Hypothalamus (tissue), 51 donors: ENCODE results near the gene TTC28.

Experiments used
- DNase-seq, 51 donors: peaks; one replicate each; lab custom pipeline; 2025; lab: John Stamatoyannopoulos, UW

Gene TTC28

GRCh38 chr22:28044546-28045173 is 635.0 kb downstream of the TTC28 start:
- DNase-seq, result no peak

DNA sequence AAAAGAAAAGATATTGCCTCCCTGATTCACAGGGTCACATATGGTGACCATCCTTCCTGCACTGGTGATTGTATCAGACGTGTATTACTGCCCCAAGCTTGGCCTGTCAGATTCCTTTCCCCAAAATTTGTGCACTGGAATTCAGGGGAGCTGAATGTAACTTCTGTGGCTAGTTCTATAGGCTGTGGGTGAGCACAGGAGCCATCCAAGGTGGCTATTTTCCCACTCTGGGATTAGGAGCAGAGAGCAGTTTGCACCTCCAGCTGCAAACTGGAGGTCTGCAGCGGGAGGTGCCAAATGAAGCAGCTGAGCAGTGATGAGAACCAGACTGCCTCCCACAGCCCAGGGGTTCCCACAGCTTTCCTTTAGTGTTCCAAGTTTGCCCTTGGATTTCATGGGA is 636.4 kb downstream of the TTC28 start:
- no peak for DNase-seq

- peak in 24 of 51 donors; percentile 11 to 80 (median 40) for DNase-seq
Observed at GRCh38 chr22:28034760-28035401, 644.8 kb downstream of the TTC28 start.

GRCh38 chr22:28034145-28034759 is 645.4 kb downstream of the TTC28 start:
- DNase-seq, result no peak

- DNase-seq, result no peak
Observed at GRCh38 chr22:28032861-28033260, 646.8 kb downstream of the TTC28 start.

- no peak for DNase-seq
Observed at GRCh38 chr22:28031383-28031922, 648.2 kb downstream of the TTC28 start.

- DNase-seq, result no peak
Observed at GRCh38 chr22:28030473-28030872, 649.2 kb downstream of the TTC28 start.

DNA sequence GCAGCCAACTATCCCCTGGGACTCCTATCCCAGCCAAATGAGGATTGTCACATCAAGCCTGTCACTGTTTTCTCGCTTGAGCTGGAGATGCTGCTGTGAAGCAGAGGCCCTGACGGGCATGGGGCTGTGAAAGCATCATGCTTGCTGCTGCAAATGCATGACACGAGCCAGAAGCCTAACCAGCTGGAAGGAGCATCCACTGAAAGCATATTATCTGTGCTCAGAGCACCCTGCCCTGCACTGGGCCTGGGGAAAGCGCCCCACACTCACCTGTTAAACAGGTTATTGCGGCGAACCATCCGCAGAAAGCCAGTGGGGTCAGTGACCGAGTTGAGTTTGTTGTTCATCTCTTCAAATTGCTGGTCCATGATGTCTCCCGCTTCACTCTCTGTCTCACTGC is 649.7 kb downstream of the TTC28 start:
- DNase-seq, result no peak

DNA sequence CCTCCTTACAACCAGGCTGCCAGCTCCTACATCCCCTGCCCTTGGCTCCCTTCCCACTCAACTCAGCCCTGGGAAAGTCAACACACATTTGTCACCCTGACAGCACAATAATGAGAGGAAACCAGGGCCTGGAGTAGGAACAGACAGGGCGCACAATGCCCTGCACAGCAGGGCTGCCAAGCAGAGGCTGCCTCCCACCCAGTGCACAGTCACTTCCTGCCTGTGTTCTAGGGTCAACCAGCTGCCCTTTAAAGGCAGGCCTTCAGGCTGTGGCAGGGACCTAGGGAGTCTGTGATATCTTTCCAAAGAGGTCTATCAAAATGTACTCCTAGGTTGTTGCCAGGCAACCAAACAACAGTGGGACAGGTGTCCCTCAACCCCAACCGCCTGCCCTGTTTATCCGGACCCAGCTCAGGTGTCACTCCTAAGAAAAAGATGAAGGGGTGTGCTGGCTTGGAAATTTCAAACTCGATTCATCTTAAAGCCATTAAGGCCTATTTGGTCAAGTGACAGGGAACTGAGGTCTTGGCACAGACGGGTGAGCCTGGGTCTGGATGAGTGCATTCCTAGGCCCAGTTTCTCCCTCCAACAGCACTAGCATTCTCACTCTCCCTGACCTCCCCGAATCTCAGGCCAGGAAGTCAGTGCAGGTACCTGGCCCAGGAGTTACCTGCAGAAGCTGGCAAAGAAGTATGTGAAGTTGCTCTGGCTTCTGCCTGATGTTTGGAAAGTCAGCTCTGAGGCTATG is 650.3 kb downstream of the TTC28 start:
- DNase-seq, result peak in 2 of 51 donors; percentile 10 to 39

- no peak for DNase-seq
Observed at GRCh38 chr22:28027453-28028448, 651.9 kb downstream of the TTC28 start.

GRCh38 chr22:28025866-28026575 is 653.6 kb downstream of the TTC28 start:
- DNase-seq, result no peak

DNA sequence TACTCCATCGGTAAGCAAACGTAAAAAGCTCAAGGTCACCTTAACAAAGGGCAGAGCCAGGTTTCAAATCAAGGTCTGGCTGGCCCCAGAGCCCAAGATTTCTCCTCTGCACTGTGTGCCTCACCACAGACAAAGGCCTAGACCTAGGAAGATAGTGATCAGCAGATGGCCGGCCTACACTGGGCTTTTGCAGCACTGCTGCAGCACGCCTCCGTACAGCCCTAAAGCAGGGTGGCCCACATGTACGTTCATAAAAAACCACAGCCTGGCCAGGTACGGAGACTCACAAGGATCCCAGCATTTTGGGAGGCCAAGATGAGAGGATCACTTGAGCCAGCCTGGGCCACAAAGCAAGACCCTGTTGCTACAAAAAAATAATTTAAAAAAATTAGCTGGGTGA is 654.3 kb downstream of the TTC28 start:
- no peak for DNase-seq

- DNase-seq, result no peak
Observed at GRCh38 chr22:28024422-28024888, 655.2 kb downstream of the TTC28 start.

DNA sequence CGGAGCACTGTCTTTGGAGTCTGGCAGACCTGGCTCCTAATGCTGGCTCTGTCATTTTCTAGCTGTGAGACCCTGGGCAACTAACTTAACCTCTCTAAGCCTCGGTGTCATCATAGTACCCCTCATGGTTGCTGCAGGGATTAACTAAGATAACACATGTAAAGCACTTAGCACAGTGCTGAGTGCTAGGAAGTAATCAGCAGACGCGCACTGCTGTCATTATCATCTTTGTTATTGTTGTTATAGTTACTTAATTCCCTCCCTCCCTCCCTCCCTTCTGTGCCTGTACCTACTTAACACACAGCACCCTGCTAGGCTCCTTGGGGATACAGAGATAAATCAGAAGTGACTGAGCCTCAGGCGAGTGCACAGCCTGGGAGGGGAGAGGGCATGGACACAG is 655.9 kb downstream of the TTC28 start:
- DNase-seq, result no peak

- DNase-seq, result no peak
Observed at GRCh38 chr22:28023036-28023435, 656.6 kb downstream of the TTC28 start.

- no peak for DNase-seq
Observed at GRCh38 chr22:28021998-28022660, 657.5 kb downstream of the TTC28 start.

- DNase-seq, result no peak
Observed at GRCh38 chr22:28021116-28021997, 658.3 kb downstream of the TTC28 start.
